Muscle of leg (tissue), 11 donors: ENCODE results near the gene ZNF141. TPM values are rescaled to one million over a fixed set of nuclear protein-coding genes. Genes with fewer than 3 reads are reported as not detected.
"Not testable (repeated sequence)": the region's sequence is repeated elsewhere in the genome, so short reads cannot be mapped to it uniquely, and the experiment has no call there.

Experiments used
- DNase-seq: peaks from one replicate; pipeline ENCODE4 v3.0.0; 2013
- H3K27ac ChIP-seq: one replicate; pipeline ENCODE4 v1.5.1; 2013; ENCODE audit warnings: mild to moderate bottlenecking, low read length, control low read depth
- H3K27me3 ChIP-seq: one replicate; pipeline ENCODE4 v1.6.1; 2013; ENCODE audit warnings: low read length; ENCODE audit not compliant: control insufficient read depth, insufficient read depth
- H3K36me3 ChIP-seq: one replicate; pipeline ENCODE4 v1.6.1; 2013; ENCODE audit warnings: low read length; ENCODE audit not compliant: control insufficient read depth, insufficient read depth
- H3K4me1 ChIP-seq: one replicate; pipeline ENCODE4 v1.6.1; 2013; ENCODE audit warnings: low read length; ENCODE audit not compliant: control insufficient read depth, insufficient read depth
- H3K4me3 ChIP-seq: one replicate; pipeline ENCODE4 v1.5.1; 2013; ENCODE audit warnings: low read length, control low read depth
- H3K9me3 ChIP-seq: replicated peaks from 2 replicates; pipeline ENCODE4 v1.6.1; 2013; ENCODE audit warnings: low read depth, low read length; ENCODE audit not compliant: control insufficient read depth
- WGBS: methylation state at CpG from one replicate; pipeline ENCODE4 v1.1.5; 2013; ENCODE audit warnings: missing lambda C conversion rate; ENCODE audit not compliant: insufficient coverage; 5-methylcytosine and 5-hydroxymethylcytosine counted together
- polyA plus RNA-seq, 8 donors: library from polyadenylated mRNA; unstranded; fragments of 120-200 nt; gene quantifications; one replicate each; pipeline versions ENCODE4 v1.2.1 to v1.2.3, GENCODE V29; 2013; ENCODE audit warnings: inconsistent platforms in 1 of 8, low replicate concordance in 1 of 8; ENCODE audit not compliant: insufficient read length in 8 of 8, insufficient read depth in 1 of 8
- total RNA-seq: library from RNA; stranded (reverse); fragments of 120-200 nt; gene quantifications from one replicate; pipeline ENCODE4 v1.2.4, GENCODE V29; 2013

Gene ZNF141
- total and polyA plus RNA-seq, 9 donors, result 10.2 to 25.2 (median 14.1) TPM

GRCh38 chr4:384311-385010 is 46.8 kb downstream of the ZNF141 start:
- Histone ChIP-seq H3K9me3 (peaks cover 73% of the 10 kb centered on the region), H3K4me3 (no peak overlapping the region), H3K27me3 (peaks cover 10% of the 10 kb centered on the region), H3K36me3 (no peaks in the 10 kb centered on the region), H3K27ac (no peak overlapping the region), H3K4me1 (no peaks in the 10 kb centered on the region)
- DNase-seq, result no peak
- WGBS, result 87% methylated on average over 3 of the region's 10 CpGs

- no peak for DNase-seq
- no peak overlapping the region for H3K27ac ChIP-seq
- no peak overlapping the region for H3K4me3 ChIP-seq
- H3K4me1 ChIP-seq, result no peaks in the 10 kb centered on the region
- 2% methylated on average over 37 of the region's 46 CpGs for WGBS
- no peaks in the 10 kb centered on the region for H3K36me3 ChIP-seq
- H3K9me3 ChIP-seq, result peaks cover 80% of the 10 kb centered on the region
- H3K27me3 ChIP-seq, result peaks cover 10% of the 10 kb centered on the region
Measured at GRCh38 chr4:385934-386707, 48.5 kb downstream of the ZNF141 start.

GRCh38 chr4:386708-387105 is 49.1 kb downstream of the ZNF141 start:
- peaks cover 76% of the 10 kb centered on the region for H3K9me3 ChIP-seq
- H3K4me3 ChIP-seq, result no peak overlapping the region
- 13% methylated on average over 12 of the region's 23 CpGs for WGBS
- H3K36me3 ChIP-seq, result no peaks in the 10 kb centered on the region
- no peaks in the 10 kb centered on the region for H3K4me1 ChIP-seq
- H3K27me3 ChIP-seq, result peaks cover 10% of the 10 kb centered on the region
- no peak for DNase-seq
- H3K27ac ChIP-seq, result no peak overlapping the region

- DNase-seq, result no peak
- Histone ChIP-seq H3K9me3 (peaks cover 41% of the 10 kb centered on the region), H3K4me1 (no peaks in the 10 kb centered on the region), H3K27me3 (no peaks in the 10 kb centered on the region), H3K27ac (no peak overlapping the region), H3K4me3 (no peak overlapping the region), H3K36me3 (no peaks in the 10 kb centered on the region)
- 92% methylated on average over 13 of the region's 20 CpGs for WGBS
Measured at GRCh38 chr4:404006-404405, 66.4 kb downstream of the ZNF141 start.

- H3K9me3 ChIP-seq, result peaks cover 56% of the 10 kb centered on the region
- not testable (repeated sequence) for H3K27me3 ChIP-seq, H3K27ac ChIP-seq, H3K4me1 ChIP-seq, DNase-seq, H3K4me3 ChIP-seq, H3K36me3 ChIP-seq
- 95% methylated on average over 6 of the region's 6 CpGs for WGBS
Measured at GRCh38 chr4:408321-408720, 70.7 kb downstream of the ZNF141 start.

- Histone ChIP-seq H3K27ac (no peak overlapping the region), H3K4me3 (no peak overlapping the region), H3K36me3 (peaks cover 9% of the 10 kb centered on the region), H3K9me3 (peaks cover 76% of the 10 kb centered on the region), H3K27me3 (no peaks in the 10 kb centered on the region), H3K4me1 (no peaks in the 10 kb centered on the region)
- DNase-seq, result no peak
- WGBS, result no CpG with 5 or more reads among the region's 2 CpGs
Measured at GRCh38 chr4:422587-422986, 85.0 kb downstream of the ZNF141 start.

Other genes starting within 250 kb of the ZNF141 start
- 6.7 TPM for gene ZNF718, start 213.3 kb upstream of the ZNF141 start, total RNA-seq
- 1 to 10 TPM; 3.5 to 9.5 (median 6.7) TPM for gene ZNF718, start 213.3 kb upstream of the ZNF141 start, polyA plus RNA-seq
- gene ZNF732, start 32.3 kb upstream of the ZNF141 start, total RNA-seq, result 2.1 TPM
- 1 to 10 TPM in 4 of 8 donors, under 1 TPM in 4; 0.39 to 1.3 (median 0.97) TPM for gene ZNF732, start 32.3 kb upstream of the ZNF141 start, polyA plus RNA-seq
- gene ZNF721, start 161.3 kb downstream of the ZNF141 start, total RNA-seq, result 25.8 TPM
- 10 to 100 TPM; 12.8 to 26.2 (median 19.0) TPM for gene ZNF721, start 161.3 kb downstream of the ZNF141 start, polyA plus RNA-seq
- gene PIGG, start 161.4 kb downstream of the ZNF141 start, total RNA-seq, result 22.7 TPM
- gene PIGG, start 161.4 kb downstream of the ZNF141 start, polyA plus RNA-seq, result 10 to 100 TPM; 23.1 to 51.0 (median 34.3) TPM
- 0.04 TPM for gene TMEM271, start 238.5 kb downstream of the ZNF141 start, total RNA-seq
- gene TMEM271, start 238.5 kb downstream of the ZNF141 start, polyA plus RNA-seq, result under 1 TPM in 2 of 8 donors, not detected in 6; 0.08 to 0.32 TPM